Measurements from ENCODE around the gene SIPA1L2.

Gene SIPA1L2

DNA sequence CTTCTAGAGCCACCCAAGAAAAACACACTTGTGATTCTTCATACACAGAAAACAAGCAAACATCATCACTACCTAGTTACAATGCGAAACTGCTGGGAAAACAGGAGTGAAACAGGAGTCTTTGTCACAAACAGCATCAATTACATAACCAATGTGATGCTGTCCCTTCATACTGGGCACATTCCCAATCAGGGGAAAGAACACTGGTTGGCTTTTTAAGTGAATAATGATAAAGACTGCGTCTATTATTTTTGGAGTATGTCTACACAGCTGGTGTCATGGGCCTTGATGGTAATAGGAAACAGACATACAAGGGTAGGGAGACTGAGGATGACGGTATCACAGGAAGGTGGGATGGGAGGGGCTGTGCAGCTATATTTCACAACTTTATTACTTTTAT is 43.3 kb downstream of the SIPA1L2 start:
- DNase-seq (ENCODE audit: extremely low read depth, low read depth), result no peak
- no peak overlapping the region for H3K4me3 ChIP-seq (replicated peaks; ENCODE audit: low read depth, low read length)
- TF ChIP-seq, protein P1, sequence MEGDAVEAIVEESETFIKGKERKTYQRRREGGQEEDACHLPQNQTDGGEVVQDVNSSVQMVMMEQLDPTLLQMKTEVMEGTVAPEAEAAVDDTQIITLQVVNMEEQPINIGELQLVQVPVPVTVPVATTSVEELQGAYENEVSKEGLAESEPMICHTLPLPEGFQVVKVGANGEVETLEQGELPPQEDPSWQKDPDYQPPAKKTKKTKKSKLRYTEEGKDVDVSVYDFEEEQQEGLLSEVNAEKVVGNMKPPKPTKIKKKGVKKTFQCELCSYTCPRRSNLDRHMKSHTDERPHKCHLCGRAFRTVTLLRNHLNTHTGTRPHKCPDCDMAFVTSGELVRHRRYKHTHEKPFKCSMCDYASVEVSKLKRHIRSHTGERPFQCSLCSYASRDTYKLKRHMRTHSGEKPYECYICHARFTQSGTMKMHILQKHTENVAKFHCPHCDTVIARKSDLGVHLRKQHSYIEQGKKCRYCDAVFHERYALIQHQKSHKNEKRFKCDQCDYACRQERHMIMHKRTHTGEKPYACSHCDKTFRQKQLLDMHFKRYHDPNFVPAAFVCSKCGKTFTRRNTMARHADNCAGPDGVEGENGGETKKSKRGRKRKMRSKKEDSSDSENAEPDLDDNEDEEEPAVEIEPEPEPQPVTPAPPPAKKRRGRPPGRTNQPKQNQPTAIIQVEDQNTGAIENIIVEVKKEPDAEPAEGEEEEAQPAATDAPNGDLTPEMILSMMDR (IDR thresholded peaks at IDR 0.05; ENCODE audit: low read depth, low read length, missing control alignments), result no peak

DNA sequence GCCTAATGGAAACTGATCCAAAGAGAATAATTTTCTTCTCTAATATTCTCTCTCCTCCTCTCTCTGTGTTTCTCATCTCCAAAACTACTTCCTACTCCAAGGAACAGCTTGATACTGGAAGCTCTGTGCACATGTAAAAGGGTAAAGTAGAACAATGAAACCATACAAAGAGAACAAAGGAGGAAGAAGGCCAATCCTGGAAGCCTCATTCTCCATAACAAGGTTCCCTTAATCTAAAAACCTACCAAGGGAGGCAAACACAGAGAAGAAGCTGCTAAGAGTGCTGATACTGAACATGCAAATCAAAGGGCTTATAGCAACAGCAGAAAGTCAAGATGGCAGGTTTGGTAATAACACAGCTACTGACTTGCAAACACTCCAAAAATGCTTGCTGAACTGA is 44.4 kb downstream of the SIPA1L2 start:
- no peak for DNase-seq (ENCODE audit: extremely low read depth, low read depth)
- H3K4me3 ChIP-seq (replicated peaks; ENCODE audit: low read depth, low read length), result no peak overlapping the region
- TF ChIP-seq, protein P1 (IDR thresholded peaks at IDR 0.05; ENCODE audit: low read depth, low read length, missing control alignments), result no peak

DNA sequence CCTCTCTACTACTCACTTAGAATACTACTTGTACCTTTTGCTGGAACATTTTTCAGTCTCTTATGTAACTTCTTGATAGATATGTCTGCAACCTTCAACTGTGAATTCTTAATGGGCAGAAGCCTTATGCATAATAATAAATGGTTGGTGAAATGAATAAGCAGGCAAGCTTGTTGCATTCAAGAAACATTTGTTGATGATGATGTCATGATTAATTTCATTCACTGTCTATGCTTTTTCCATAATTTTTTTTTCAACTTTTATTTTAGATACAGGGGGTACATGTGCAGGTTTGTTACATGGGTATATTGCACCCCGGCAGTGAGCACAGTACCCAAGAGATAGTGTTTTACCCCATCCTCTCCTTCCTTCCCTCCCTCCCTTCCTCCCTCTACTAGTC is 48.0 kb downstream of the SIPA1L2 start:
- DNase-seq (ENCODE audit: extremely low read depth, low read depth), result no peak
- TF ChIP-seq, protein P1 (IDR thresholded peaks at IDR 0.05; ENCODE audit: low read depth, low read length, missing control alignments), result no peak
- H3K4me3 ChIP-seq (replicated peaks; ENCODE audit: low read depth, low read length), result no peak overlapping the region
